ENCODE measurements around the gene LEAP2. TPM values are rescaled to one million over a fixed set of nuclear protein-coding genes. Genes with fewer than 3 reads are reported as not detected.

Gene LEAP2
- total and polyA plus RNA-seq, 2 of the 8 experiments (the other 6 are each of a cell fraction or from before 2014, with no cell fraction given), result 1.8 to 2.9 TPM

DNA sequence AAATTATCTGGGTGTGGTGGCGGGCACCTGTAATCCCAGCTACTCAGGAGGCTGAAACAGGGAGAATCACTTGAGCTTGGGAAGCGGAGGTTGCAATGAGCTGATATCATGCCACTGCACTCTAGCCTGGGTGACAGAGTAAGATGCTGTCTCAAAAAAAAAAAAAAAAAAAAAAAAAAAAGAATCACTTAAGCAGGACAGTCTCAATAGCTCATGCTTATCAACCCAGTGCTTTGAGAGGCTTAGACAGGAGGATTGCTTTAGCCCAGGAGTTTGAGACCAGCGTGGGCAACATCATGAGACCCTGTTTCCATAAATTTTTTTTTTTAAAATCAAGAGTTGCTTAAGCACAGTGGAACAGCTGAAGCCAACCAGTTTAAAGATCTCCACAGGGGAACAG is 42.6 kb downstream of the LEAP2 start:
- no peak overlapping the region for H2BK12ac ChIP-seq (ENCODE audit: low read depth, low read length)
- H3K4me3 ChIP-seq (ENCODE audit: extremely low read depth in 1 of 4, insufficient read depth in 2 of 4, low read depth in 3 of 4, low read length in 4 of 4), result no peak overlapping the region
- H4K20me1 ChIP-seq (replicated peaks in 1 of 2; ENCODE audit: control insufficient read depth in 1 of 2, insufficient read depth in 2 of 2, low read length in 2 of 2), result peaks cover 2% of the 10 kb centered on the region in 2 experiments
- no peak overlapping the region for H3K4ac ChIP-seq (replicated peaks; ENCODE audit: insufficient read length, low read depth, low read length)
- no peak overlapping the region for H2BK15ac ChIP-seq (ENCODE audit: low read length)
- H2BK120ac ChIP-seq (replicated peaks; ENCODE audit: low read depth, low read length), result no peak overlapping the region
- no peaks in the 10 kb centered on the region for H3K27me3 ChIP-seq (replicated peaks in 1 of 4; ENCODE audit: control insufficient read depth in 3 of 4, extremely low read depth in 1 of 4, insufficient read depth in 3 of 4, low read length in 3 of 4)
- ChIA-PET POLR2A (ENCODE audit: partially characterized antibody) (no interaction called here), CTCF (ENCODE audit: partially characterized antibody) (no interaction called here)
- peaks cover 0 to 29% (median 2%) of the 10 kb centered on the region in 4 experiments; a peak in 3 of 8 replicates for H3K36me3 ChIP-seq (ENCODE audit: control insufficient read depth in 2 of 4, insufficient read depth in 4 of 4, low read length in 3 of 4)
- no peaks in the 10 kb centered on the region for H3K9me3 ChIP-seq (ENCODE audit: insufficient read depth in 2 of 2, low read depth in 1 of 2, low read length in 1 of 2)
- H2BK20ac ChIP-seq (ENCODE audit: low read length), result no peak overlapping the region
- H3K79me2 ChIP-seq (ENCODE audit: control insufficient read depth in 1 of 2, insufficient read depth in 2 of 2, low read length in 2 of 2), result peaks cover 0 to 3% of the 10 kb centered on the region in 2 experiments; a peak in 2 of 4 replicates
- H3K14ac ChIP-seq (ENCODE audit: insufficient read length), result no peak overlapping the region
- H3K23ac ChIP-seq (ENCODE audit: insufficient read length), result no peak overlapping the region
- H2BK5ac ChIP-seq (ENCODE audit: low read depth, low read length), result no peak overlapping the region
- no peaks in the 10 kb centered on the region; the same call in 1 of the 2 replicates for H3K23me2 ChIP-seq (ENCODE audit: low read depth, low read length)
- no peak overlapping the region for H4K91ac ChIP-seq (replicated peaks; ENCODE audit: insufficient read length, low read length)
- DNase-seq (ENCODE audit: low read depth in 1 of 2, low spot score in 2 of 2), result no peak
- H3K4me2 ChIP-seq (ENCODE audit: insufficient read depth in 1 of 2, low read depth in 2 of 2, low read length in 2 of 2), result no peak overlapping the region
- no peaks in the 10 kb centered on the region; the same call in 1 of the 2 replicates for H3K79me1 ChIP-seq (ENCODE audit: low read depth, low read length)
- no peak overlapping the region for H3K56ac ChIP-seq (replicated peaks; ENCODE audit: insufficient read length, low read depth, low read length)
- H3K27ac ChIP-seq (ENCODE audit: low read depth, low read length), result no peak overlapping the region
- no peak overlapping the region for H3K18ac ChIP-seq (ENCODE audit: extremely low read depth, low read length)
- H4K8ac ChIP-seq (ENCODE audit: extremely low read depth, insufficient read depth, low read length), result no peak overlapping the region
- H3K9ac ChIP-seq (replicated peaks in 1 of 4; ENCODE audit: extremely low read depth in 1 of 4, low read depth in 3 of 4, low read length in 3 of 4), result no peak overlapping the region
- H4K5ac ChIP-seq (ENCODE audit: insufficient read length, low read depth, low read length), result no peak overlapping the region
- WGBS, 2 experiments (ENCODE audit: extremely low coverage in 1 of 2, insufficient coverage in 1 of 2, insufficient read length in 1 of 2, insufficient replicate concordance in 2 of 2, low coverage in 1 of 2, low lambda C conversion rate in 2 of 2, missing lambda C conversion rate in 1 of 2), result 88% methylated on average over 3 of the region's 3 CpGs; no CpG with 5 or more reads in 1 of the 2 experiments
- H2AK5ac ChIP-seq (ENCODE audit: low read depth, low read length), result no peak overlapping the region
- FAIRE-seq, result no peak
- H3K4me1 ChIP-seq (replicated peaks in 1 of 4; ENCODE audit: control insufficient read depth in 3 of 4, insufficient read depth in 4 of 4, low read length in 3 of 4), result no peaks in the 10 kb centered on the region
- H2AFZ ChIP-seq (ENCODE audit: low read length), result no peak overlapping the region
- TF ChIP-seq FOSL1 (IDR thresholded peaks at IDR 0.05; ENCODE audit: insufficient read depth, low read depth, low read length) (no peak), SIRT6 (IDR thresholded peaks at IDR 0.05; ENCODE audit: low read length) (no peak), NANOG (IDR thresholded peaks at IDR 0.05; ENCODE audit: insufficient read depth, low read depth, low read length, poor library complexity, severe bottlenecking) (no peak), GTF2F1 (IDR thresholded peaks at IDR 0.05; ENCODE audit: borderline replicate concordance, low read depth, low read length) (no peak), SIN3A (conservative IDR thresholded peaks at IDR 0.05 in 1 of 2, IDR thresholded peaks at IDR 0.05 in 1 of 2; ENCODE audit: low read depth in 1 of 2, low read length in 2 of 2) (no peak), TAF1 (IDR thresholded peaks at IDR 0.05; ENCODE audit: low read depth, low read length) (no peak), POU5F1 (IDR thresholded peaks at IDR 0.05; ENCODE audit: low read depth, low read length) (no peak), SUZ12 (IDR thresholded peaks at IDR 0.05; ENCODE audit: low read length) (no peak), MAFK (IDR thresholded peaks at IDR 0.05; ENCODE audit: low read depth, low read length) (no peak), CBX5 (IDR thresholded peaks at IDR 0.05; ENCODE audit: low read depth, low read length) (no peak), HDAC2 (IDR thresholded peaks at IDR 0.05; ENCODE audit: borderline replicate concordance in 1 of 2, low read depth in 2 of 2, low read length in 2 of 2) (no peak), BCL11A (IDR thresholded peaks at IDR 0.05; ENCODE audit: low read depth in 2 of 2, low read length in 2 of 2) (no peak), TCF12 (IDR thresholded peaks at IDR 0.05; ENCODE audit: low read depth, low read length) (no peak)
- TF ChIP-seq, protein P1, sequence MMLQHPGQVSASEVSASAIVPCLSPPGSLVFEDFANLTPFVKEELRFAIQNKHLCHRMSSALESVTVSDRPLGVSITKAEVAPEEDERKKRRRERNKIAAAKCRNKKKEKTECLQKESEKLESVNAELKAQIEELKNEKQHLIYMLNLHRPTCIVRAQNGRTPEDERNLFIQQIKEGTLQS (IDR thresholded peaks at IDR 0.05; ENCODE audit: insufficient read depth, low read depth, low read length), result no peak

Measured in H1 (cell line).